GM18517 (cell line): ENCODE measurements around the gene CAVIN1.
"Not testable (repeated sequence)": the region's sequence is repeated elsewhere in the genome, so short reads cannot be mapped to it uniquely, and the experiment has no call there.

Experiments
- ATAC-seq: cut with Tn5 transposase; IDR thresholded peaks from one replicate; pipeline ENCODE4 v1.9.1; 2021; ENCODE audit warnings: mild to moderate bottlenecking, moderate library complexity; ENCODE audit not compliant: unreplicated experiment

CAVIN1 gene

GRCh38 chr17:42381898-42382297 lies 41.2 kb downstream of the CAVIN1 start:
- no peak for ATAC-seq

GRCh38 chr17:42380935-42381334 lies 42.1 kb downstream of the CAVIN1 start:
- ATAC-seq = no peak

- no peak for ATAC-seq
Observed at GRCh38 chr17:42378959-42379594, 44.0 kb downstream of the CAVIN1 start.

- no peak for ATAC-seq
Observed at GRCh38 chr17:42378359-42378958, 44.6 kb downstream of the CAVIN1 start.

GRCh38 chr17:42373896-42374295 lies 49.2 kb downstream of the CAVIN1 start:
- ATAC-seq = no peak

GRCh38 chr17:42372142-42372541 lies 50.9 kb downstream of the CAVIN1 start:
- no peak for ATAC-seq

- not testable (repeated sequence) for ATAC-seq
Observed at GRCh38 chr17:42368797-42369561, 54.1 kb downstream of the CAVIN1 start.

- not testable (repeated sequence) for ATAC-seq
Observed at GRCh38 chr17:42368310-42368709, 54.7 kb downstream of the CAVIN1 start.

GRCh38 chr17:42366176-42367023 lies 56.7 kb downstream of the CAVIN1 start:
- ATAC-seq = not testable (repeated sequence)

GRCh38 chr17:42365136-42365535 lies 57.9 kb downstream of the CAVIN1 start:
- no peak for ATAC-seq

- no peak for ATAC-seq
Observed at GRCh38 chr17:42363767-42364585, 59.1 kb downstream of the CAVIN1 start.

GRCh38 chr17:42363231-42363630 lies 59.8 kb downstream of the CAVIN1 start:
- ATAC-seq = no peak

- ATAC-seq = no peak
Observed at GRCh38 chr17:42362245-42362961, 60.7 kb downstream of the CAVIN1 start.

- no peak for ATAC-seq
Observed at GRCh38 chr17:42361781-42362186, 61.3 kb downstream of the CAVIN1 start.

GRCh38 chr17:42360388-42360787 lies 62.7 kb downstream of the CAVIN1 start:
- not testable (repeated sequence) for ATAC-seq

GRCh38 chr17:42359133-42359532 lies 63.9 kb downstream of the CAVIN1 start:
- ATAC-seq = no peak

GRCh38 chr17:42358434-42358833 lies 64.6 kb downstream of the CAVIN1 start:
- ATAC-seq = no peak

- ATAC-seq = no peak
Observed at GRCh38 chr17:42354956-42355843, 67.9 kb downstream of the CAVIN1 start.
